ENCODE measurements around the gene RRAGB.

RRAGB gene

GRCh38 chrX:55754861-55755294, 37.3 kb downstream of the RRAGB start:
- TF ChIP-seq CTCF (IDR thresholded peaks at IDR 0.05): no peak

GRCh38 chrX:55758033-55758432, 40.5 kb downstream of the RRAGB start:
- TF ChIP-seq CTCF (IDR thresholded peaks at IDR 0.05): no peak

GRCh38 chrX:55759478-55759877, 41.9 kb downstream of the RRAGB start:
- TF ChIP-seq CTCF (IDR thresholded peaks at IDR 0.05): no peak

GRCh38 chrX:55767100-55767499, 49.6 kb downstream of the RRAGB start:
- TF ChIP-seq CTCF (IDR thresholded peaks at IDR 0.05): no peak

GRCh38 chrX:55777596-55777995, 60.0 kb downstream of the RRAGB start:
- no peak for TF ChIP-seq CTCF (IDR thresholded peaks at IDR 0.05)

GRCh38 chrX:55778322-55778721, 60.8 kb downstream of the RRAGB start:
- TF ChIP-seq CTCF (IDR thresholded peaks at IDR 0.05): no peak

- TF ChIP-seq CTCF (IDR thresholded peaks at IDR 0.05): no peak
These were observed 66.2 kb downstream of the RRAGB start for GRCh38 chrX:55783723-55784122.

GRCh38 chrX:55787063-55787462, 69.5 kb downstream of the RRAGB start:
- TF ChIP-seq CTCF (IDR thresholded peaks at IDR 0.05): no peak

All from LNCAP (cell line).